ENCODE results near the gene FOXP1.

FOXP1 gene

GRCh38 chr3:70905491-70905890 is 678.0 kb downstream of the FOXP1 start:
- H3K4me3 ChIP-seq (ENCODE audit: low read depth, low read length), result no peak overlapping the region
- DNase-seq (ENCODE audit: low read depth, low spot score), result no peak
- in situ Hi-C loops (cut with HindIII; ENCODE audit: low sequenced_read_pairs), result no loop called here
- TF ChIP-seq, protein P1, sequence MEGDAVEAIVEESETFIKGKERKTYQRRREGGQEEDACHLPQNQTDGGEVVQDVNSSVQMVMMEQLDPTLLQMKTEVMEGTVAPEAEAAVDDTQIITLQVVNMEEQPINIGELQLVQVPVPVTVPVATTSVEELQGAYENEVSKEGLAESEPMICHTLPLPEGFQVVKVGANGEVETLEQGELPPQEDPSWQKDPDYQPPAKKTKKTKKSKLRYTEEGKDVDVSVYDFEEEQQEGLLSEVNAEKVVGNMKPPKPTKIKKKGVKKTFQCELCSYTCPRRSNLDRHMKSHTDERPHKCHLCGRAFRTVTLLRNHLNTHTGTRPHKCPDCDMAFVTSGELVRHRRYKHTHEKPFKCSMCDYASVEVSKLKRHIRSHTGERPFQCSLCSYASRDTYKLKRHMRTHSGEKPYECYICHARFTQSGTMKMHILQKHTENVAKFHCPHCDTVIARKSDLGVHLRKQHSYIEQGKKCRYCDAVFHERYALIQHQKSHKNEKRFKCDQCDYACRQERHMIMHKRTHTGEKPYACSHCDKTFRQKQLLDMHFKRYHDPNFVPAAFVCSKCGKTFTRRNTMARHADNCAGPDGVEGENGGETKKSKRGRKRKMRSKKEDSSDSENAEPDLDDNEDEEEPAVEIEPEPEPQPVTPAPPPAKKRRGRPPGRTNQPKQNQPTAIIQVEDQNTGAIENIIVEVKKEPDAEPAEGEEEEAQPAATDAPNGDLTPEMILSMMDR (IDR thresholded peaks at IDR 0.05; ENCODE audit: low read depth, low read length), result no peak

Data from astrocyte of the spinal cord (primary cell).